ENCODE results near the gene TNN. TPM values are rescaled to one million over a fixed set of nuclear protein-coding genes. Genes with fewer than 3 reads are reported as not detected.
"Not testable (repeated sequence)": the region's sequence is repeated elsewhere in the genome, so short reads cannot be mapped to it uniquely, and the experiment has no call there.

TNN gene
- not detected in 2 replicates for total RNA-seq

- Mint-ChIP-seq H3K27me3 (ENCODE audit: low read depth) (peaks cover 20% of the 10 kb centered on the region), H3K4me1 (ENCODE audit: low read depth) (peaks cover 26% of the 10 kb centered on the region), H3K4me3 (ENCODE audit: low read depth) (no peak within 1 kb of the TSS), H3K36me3 (ENCODE audit: low read depth) (no peaks in the 10 kb centered on the region), H3K27ac (no peak within 1 kb of the TSS), H3K9me3 (no peaks in the 10 kb centered on the region)
- DNase-seq (ENCODE audit: low spot score) = no peak
- intact Hi-C loops (cut with micrococcal nuclease) = no loop called here
Observed at GRCh38 chr1:175067362-175068106, at the start of gene TNN. Gene TNN (plus strand): TSS chr1:175067833. CDS start chr1:175077419, 9,586 bp downstream.

- intact Hi-C loops (cut with micrococcal nuclease) = no loop called here
- H3K27ac Mint-ChIP-seq = no peak overlapping the region
- no peak overlapping the region for H3K4me3 Mint-ChIP-seq (ENCODE audit: low read depth)
- H3K9me3 Mint-ChIP-seq = peaks cover 2% of the 10 kb centered on the region
- H3K4me1 Mint-ChIP-seq (ENCODE audit: low read depth) = peaks cover 36% of the 10 kb centered on the region
- no peak for DNase-seq (ENCODE audit: low spot score)
- H3K36me3 Mint-ChIP-seq (ENCODE audit: low read depth) = peaks cover 48% of the 10 kb centered on the region
- no peaks in the 10 kb centered on the region for H3K27me3 Mint-ChIP-seq (ENCODE audit: low read depth)
Observed at GRCh38 chr1:175019524-175019923, 48.1 kb upstream of the TNN start.

- no peaks in the 10 kb centered on the region for H3K27me3 Mint-ChIP-seq (ENCODE audit: low read depth)
- H3K27ac Mint-ChIP-seq = peak within 1 kb of the TSS; percentile 92
- peak; percentile 96 for DNase-seq (ENCODE audit: low spot score)
- H3K4me1 Mint-ChIP-seq (ENCODE audit: low read depth) = peaks cover 29% of the 10 kb centered on the region
- H3K9me3 Mint-ChIP-seq = peaks cover 6% of the 10 kb centered on the region
- H3K4me3 Mint-ChIP-seq (ENCODE audit: low read depth) = peak within 1 kb of the TSS; percentile 99
- intact Hi-C loops (cut with micrococcal nuclease) = loop anchor here (1.0 to 10.0 kb wide), 3 partner anchors 24 to 1548 kb away; partner anchors contain the start of genes CACYBP, KIAA0040 and PRDX6
- H3K36me3 Mint-ChIP-seq (ENCODE audit: low read depth) = peaks cover 23% of the 10 kb centered on the region
Observed at GRCh38 chr1:175023043-175023921, 44.4 kb upstream of the TNN start, which contains the start of gene MRPS14. Gene MRPS14 (minus strand): TSS chr1:175023425. CDS start chr1:175023408, 17 bp downstream.

- peak overlapping the region; percentile 92 for H3K27ac Mint-ChIP-seq
- H3K9me3 Mint-ChIP-seq; DNase-seq (ENCODE audit: low spot score): not testable (repeated sequence)
Observed at GRCh38 chr1:175023922-175024242, 43.8 kb upstream of the TNN start.

GRCh38 chr1:175024773-175025172 is 42.9 kb upstream of the TNN start:
- Mint-ChIP-seq H3K36me3 (ENCODE audit: low read depth) (peaks cover 20% of the 10 kb centered on the region), H3K27ac (peak overlapping the region; percentile 9), H3K4me1 (ENCODE audit: low read depth) (peaks cover 33% of the 10 kb centered on the region), H3K4me3 (ENCODE audit: low read depth) (peak overlapping the region; percentile 14), H3K9me3 (peaks cover 6% of the 10 kb centered on the region), H3K27me3 (ENCODE audit: low read depth) (no peaks in the 10 kb centered on the region)
- no peak for DNase-seq (ENCODE audit: low spot score)
- intact Hi-C loops (cut with micrococcal nuclease) = loop anchor here (5.0 to 10.0 kb wide), 4 partner anchors 48 to 1550 kb away; partner anchors contain the start of genes KIAA0040 and PRDX6

More at GRCh38 chr1:175023922-175024242, 43.8 kb upstream of the TNN start:
- intact Hi-C loops (cut with micrococcal nuclease) = loop anchor here (1.0 to 10.0 kb wide), 3 partner anchors 25 to 1549 kb away; partner anchors contain the start of genes CACYBP, KIAA0040 and PRDX6
- peak overlapping the region; percentile 99 for H3K4me3 Mint-ChIP-seq (ENCODE audit: low read depth)
- H3K4me1 Mint-ChIP-seq (ENCODE audit: low read depth) = peaks cover 27% of the 10 kb centered on the region
- H3K36me3 Mint-ChIP-seq (ENCODE audit: low read depth) = peaks cover 21% of the 10 kb centered on the region
- H3K27me3 Mint-ChIP-seq (ENCODE audit: low read depth) = not testable (repeated sequence)

- intact Hi-C loops (cut with micrococcal nuclease) = loop anchor here (10.0 kb wide), 1 partner anchor 291 kb away; no protein-coding TSS in a partner anchor
- DNase-seq (ENCODE audit: low spot score) = no peak
- H3K4me1 Mint-ChIP-seq (ENCODE audit: low read depth) = peaks cover 8% of the 10 kb centered on the region
- no peak overlapping the region for H3K4me3 Mint-ChIP-seq (ENCODE audit: low read depth)
- peaks cover 10% of the 10 kb centered on the region for H3K27me3 Mint-ChIP-seq (ENCODE audit: low read depth)
- H3K9me3 Mint-ChIP-seq = no peaks in the 10 kb centered on the region
- H3K36me3 Mint-ChIP-seq (ENCODE audit: low read depth) = no peaks in the 10 kb centered on the region
- H3K27ac Mint-ChIP-seq = no peak overlapping the region
Observed at GRCh38 chr1:175033953-175034352, 33.7 kb upstream of the TNN start.

- H3K4me1 Mint-ChIP-seq (ENCODE audit: low read depth) = peaks cover 1% of the 10 kb centered on the region
- H3K4me3 Mint-ChIP-seq (ENCODE audit: low read depth) = no peak overlapping the region
- H3K27me3 Mint-ChIP-seq (ENCODE audit: low read depth) = peaks cover 16% of the 10 kb centered on the region
- H3K27ac Mint-ChIP-seq = no peak overlapping the region
- no peaks in the 10 kb centered on the region for H3K9me3 Mint-ChIP-seq
- DNase-seq (ENCODE audit: low spot score) = no peak
- H3K36me3 Mint-ChIP-seq (ENCODE audit: low read depth) = no peaks in the 10 kb centered on the region
- intact Hi-C loops (cut with micrococcal nuclease) = loop anchor here (10.0 kb wide), 1 partner anchor 290 kb away; no protein-coding TSS in a partner anchor
Observed at GRCh38 chr1:175034775-175035174, 32.9 kb upstream of the TNN start.

GRCh38 chr1:175035865-175036264 is 31.8 kb upstream of the TNN start:
- Mint-ChIP-seq H3K9me3 (no peaks in the 10 kb centered on the region), H3K27ac (no peak overlapping the region), H3K4me3 (ENCODE audit: low read depth) (no peak overlapping the region), H3K4me1 (ENCODE audit: low read depth) (no peaks in the 10 kb centered on the region), H3K36me3 (ENCODE audit: low read depth) (no peaks in the 10 kb centered on the region), H3K27me3 (ENCODE audit: low read depth) (peaks cover 20% of the 10 kb centered on the region)
- intact Hi-C loops (cut with micrococcal nuclease) = loop anchor here (10.0 kb wide), 1 partner anchor 289 kb away; no protein-coding TSS in a partner anchor
- no peak for DNase-seq (ENCODE audit: low spot score)

GRCh38 chr1:175036476-175036875 is 31.2 kb upstream of the TNN start:
- Mint-ChIP-seq H3K4me3 (ENCODE audit: low read depth) (no peak overlapping the region), H3K9me3 (no peaks in the 10 kb centered on the region), H3K27me3 (ENCODE audit: low read depth) (peaks cover 21% of the 10 kb centered on the region), H3K36me3 (ENCODE audit: low read depth) (no peaks in the 10 kb centered on the region), H3K27ac (no peak overlapping the region), H3K4me1 (ENCODE audit: low read depth) (no peaks in the 10 kb centered on the region)
- DNase-seq (ENCODE audit: low spot score) = no peak
- intact Hi-C loops (cut with micrococcal nuclease) = loop anchor here (10.0 kb wide), 1 partner anchor 288 kb away; no protein-coding TSS in a partner anchor

- no peak overlapping the region for H3K4me3 Mint-ChIP-seq (ENCODE audit: low read depth)
Observed at GRCh38 chr1:175037416-175037815, 30.2 kb upstream of the TNN start.

GRCh38 chr1:175040324-175040879 is 27.2 kb upstream of the TNN start:
- Mint-ChIP-seq H3K36me3 (ENCODE audit: low read depth) (no peaks in the 10 kb centered on the region), H3K9me3 (no peaks in the 10 kb centered on the region), H3K27ac (no peak overlapping the region), H3K27me3 (ENCODE audit: low read depth) (peaks cover 25% of the 10 kb centered on the region), H3K4me3 (ENCODE audit: low read depth) (no peak overlapping the region), H3K4me1 (ENCODE audit: low read depth) (no peaks in the 10 kb centered on the region)
- DNase-seq (ENCODE audit: low spot score) = no peak
- intact Hi-C loops (cut with micrococcal nuclease) = no loop called here

More at GRCh38 chr1:175037416-175037815, 30.2 kb upstream of the TNN start:
- Mint-ChIP-seq H3K9me3 (no peaks in the 10 kb centered on the region), H3K27me3 (ENCODE audit: low read depth) (peaks cover 21% of the 10 kb centered on the region), H3K27ac (no peak overlapping the region), H3K36me3 (ENCODE audit: low read depth) (no peaks in the 10 kb centered on the region), H3K4me1 (ENCODE audit: low read depth) (no peaks in the 10 kb centered on the region)
- intact Hi-C loops (cut with micrococcal nuclease) = loop anchor here (10.0 kb wide), 1 partner anchor 287 kb away; no protein-coding TSS in a partner anchor
- DNase-seq (ENCODE audit: low spot score) = no peak

- no peak for DNase-seq (ENCODE audit: low spot score)
- intact Hi-C loops (cut with micrococcal nuclease) = no loop called here
- Mint-ChIP-seq H3K4me1 (ENCODE audit: low read depth) (no peaks in the 10 kb centered on the region), H3K4me3 (ENCODE audit: low read depth) (no peak overlapping the region), H3K36me3 (ENCODE audit: low read depth) (no peaks in the 10 kb centered on the region), H3K27me3 (ENCODE audit: low read depth) (peaks cover 25% of the 10 kb centered on the region), H3K27ac (no peak overlapping the region), H3K9me3 (no peaks in the 10 kb centered on the region)
Observed at GRCh38 chr1:175042650-175043049, 25.0 kb upstream of the TNN start.

All from activated T-helper 2 cell treated with anti-CD3 and anti-CD28 coated beads, Interferon-gamma antibody, Interleukin-2, Interleukin-4, amounts not matched to agents 10 μg/mL and 5 μg/mL and 100 μg/mL, durations not matched to agents 14 hours and 24 hours and 36 hours (primary cell).